A673 (cell line): Measurements from ENCODE around the gene BABAM2.

Experiments used
- CTCF ChIP-seq: fragments of 300-800, 200-600 bp; sonication (generic); conservative IDR thresholded peaks from 2 replicates; pipeline ENCODE4 v1.5.1; 2017; ENCODE audit warnings: low read depth, mild to moderate bottlenecking, antibody characterized with exemption, low read length, moderate library complexity, mixed read lengths
- EZH2 ChIP-seq: fragments of 200-600 bp; sonication (generic); IDR thresholded peaks from 2 replicates; pipeline ENCODE4 v1.6.1; 2017; ENCODE audit warnings: borderline replicate concordance, low read depth, mild to moderate bottlenecking, mixed read lengths, antibody characterized with exemption, low read length; ENCODE audit not compliant: poor library complexity, severe bottlenecking

- TF ChIP-seq CTCF (no peak), EZH2 (no peak)
Measured at GRCh38 chr2:28080911-28081310, 190.4 kb downstream of the BABAM2 start.
